ENCODE results near the gene PPP1R15B. TPM values are rescaled to one million over a fixed set of nuclear protein-coding genes. Genes with fewer than 3 reads are reported as not detected.

PPP1R15B gene
- total and polyA plus RNA-seq, 10 of the 15 experiments (the other 5 are each of a cell fraction or from before 2014, with no cell fraction given) = 13.9 to 38.1 (median 26.5) TPM

DNA sequence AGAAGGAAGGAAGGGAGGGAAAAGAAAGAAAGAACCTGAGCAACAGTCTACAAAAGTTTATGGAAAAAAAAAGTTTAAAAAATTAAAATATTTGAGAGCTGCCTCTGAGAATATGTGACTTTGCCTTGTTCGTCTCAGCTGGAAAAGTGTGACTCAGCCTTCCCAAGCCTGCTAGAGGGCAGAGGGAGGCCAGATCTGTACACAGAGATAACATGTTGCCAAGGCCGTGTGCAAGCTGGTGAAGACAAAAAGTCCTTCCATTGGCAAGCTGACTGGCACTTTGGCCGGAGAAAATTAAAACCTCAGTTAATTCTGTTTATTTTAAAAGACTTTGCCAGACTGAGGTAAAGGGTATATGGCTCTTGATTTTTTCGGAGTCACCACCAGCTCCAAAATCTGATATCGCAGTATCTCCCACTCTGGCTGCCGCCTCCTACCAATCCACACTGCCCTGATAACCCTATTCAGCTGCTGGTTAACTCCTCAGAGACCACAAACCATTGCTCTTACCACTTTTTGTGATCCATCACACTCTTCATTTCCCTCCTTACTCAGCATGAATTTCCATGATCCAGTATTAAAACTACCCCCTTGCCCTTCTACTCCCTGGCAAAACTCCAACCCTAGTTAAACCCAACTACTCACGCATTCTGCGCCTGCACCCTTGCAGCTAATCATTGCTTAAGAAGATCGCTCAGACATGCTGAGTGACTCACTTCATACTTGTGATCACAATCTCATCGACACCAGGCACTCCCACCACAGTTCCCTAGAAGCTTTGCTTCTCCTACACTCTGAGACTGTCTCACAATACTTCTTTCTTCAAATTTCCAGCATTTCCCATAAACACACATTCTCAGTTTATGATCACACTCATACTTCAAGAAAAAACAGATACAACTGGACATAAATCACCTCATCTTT is 5.7 kb upstream of the PPP1R15B start:
- Histone ChIP-seq H4K20me1 (ENCODE audit: control insufficient read depth, insufficient read depth) (no peaks in the 10 kb centered on the region), H2AFZ (ENCODE audit: control insufficient read depth, low read depth, low read length) (no peak overlapping the region), H3K9me3 (replicated peaks; ENCODE audit: control insufficient read depth, insufficient read depth, low read length) (no peaks in the 10 kb centered on the region), H3K27me3 (replicated peaks in 1 of 2; ENCODE audit: control insufficient read depth in 2 of 2, insufficient read depth in 2 of 2, low read length in 1 of 2) (no peaks in the 10 kb centered on the region), H3K36me3 (ENCODE audit: control insufficient read depth in 2 of 2, insufficient read depth in 2 of 2, low read length in 1 of 2) (peaks cover 0 to 5% of the 10 kb centered on the region in 2 experiments; a peak in 1 of 4 replicates), H3K27ac (ENCODE audit: control insufficient read depth, insufficient read depth) (no peak overlapping the region), H3K79me2 (ENCODE audit: control insufficient read depth, insufficient read depth, low read length) (no peaks in the 10 kb centered on the region; the same call in 1 of the 2 replicates), H3K4me3 (no peak overlapping the region), H3K4me1 (ENCODE audit: control insufficient read depth, insufficient read depth, low read length) (peaks cover 7% of the 10 kb centered on the region; the same call in 1 of the 2 replicates), H3K9ac (ENCODE audit: control insufficient read depth, insufficient read depth, low read length) (no peak overlapping the region), H3K4me2 (ENCODE audit: control insufficient read depth, insufficient read depth) (no peak overlapping the region)
- 86% methylated on average over 10 of the region's 10 CpGs for WGBS (ENCODE audit: insufficient coverage, insufficient replicate concordance, low lambda C conversion rate, missing lambda C conversion rate)
- DNase-seq (ENCODE audit: low read depth, low spot score) (no peak), ATAC-seq (no peak), FAIRE-seq (no peak)
- ChIA-PET RAD21 (ENCODE audit: unreplicated experiment) (interaction anchor here (1.2 kb wide), 1 partner anchor 14 kb away, joined by 5 read pairs; no protein-coding TSS in a partner anchor), POLR2A (interaction anchor here (0.9 to 1.5 kb wide), 2 partner anchors 70 to 76 kb away, joined by 3 to 4 read pairs; no protein-coding TSS in a partner anchor), SMC1A (ENCODE audit: uncharacterized antibody, unreplicated experiment) (interaction anchor here (0.8 to 2.2 kb wide), 8 partner anchors 13 to 89 kb away, joined by 3 to 16 read pairs (median 4); no protein-coding TSS in a partner anchor), CTCF (interaction anchor here (0.6 to 51.8 kb wide), 7 partner anchors 14 to 289 kb away, joined by 3 to 2021 read pairs (median 5); partner anchors contain the start of gene PIK3C2B)
- intact Hi-C loops (cut with micrococcal nuclease; ENCODE audit: unreplicated experiment) (no loop called here), in situ Hi-C loops (cut with MboI) (no loop called here)
- BruUV-seq (replicated peaks) = no TSS peak
- TF ChIP-seq, protein P1, sequence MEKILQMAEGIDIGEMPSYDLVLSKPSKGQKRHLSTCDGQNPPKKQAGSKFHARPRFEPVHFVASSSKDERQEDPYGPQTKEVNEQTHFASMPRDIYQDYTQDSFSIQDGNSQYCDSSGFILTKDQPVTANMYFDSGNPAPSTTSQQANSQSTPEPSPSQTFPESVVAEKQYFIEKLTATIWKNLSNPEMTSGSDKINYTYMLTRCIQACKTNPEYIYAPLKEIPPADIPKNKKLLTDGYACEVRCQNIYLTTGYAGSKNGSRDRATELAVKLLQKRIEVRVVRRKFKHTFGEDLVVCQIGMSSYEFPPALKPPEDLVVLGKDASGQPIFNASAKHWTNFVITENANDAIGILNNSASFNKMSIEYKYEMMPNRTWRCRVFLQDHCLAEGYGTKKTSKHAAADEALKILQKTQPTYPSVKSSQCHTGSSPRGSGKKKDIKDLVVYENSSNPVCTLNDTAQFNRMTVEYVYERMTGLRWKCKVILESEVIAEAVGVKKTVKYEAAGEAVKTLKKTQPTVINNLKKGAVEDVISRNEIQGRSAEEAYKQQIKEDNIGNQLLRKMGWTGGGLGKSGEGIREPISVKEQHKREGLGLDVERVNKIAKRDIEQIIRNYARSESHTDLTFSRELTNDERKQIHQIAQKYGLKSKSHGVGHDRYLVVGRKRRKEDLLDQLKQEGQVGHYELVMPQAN (conservative IDR thresholded peaks at IDR 0.05) = no peak
- TF ChIP-seq CEBPZ (IDR thresholded peaks at IDR 0.05; ENCODE audit: low read depth, low read length) (no peak), SUZ12 (IDR thresholded peaks at IDR 0.05; ENCODE audit: unreplicated experiment) (no peak), YBX1 (IDR thresholded peaks at IDR 0.05) (no peak), IKZF2 (IDR thresholded peaks at IDR 0.05) (no peak), ZNF592 (IDR thresholded peaks at IDR 0.05) (no peak), NBN (IDR thresholded peaks at IDR 0.05) (no peak), PML (IDR thresholded peaks at IDR 0.05; ENCODE audit: low read length) (no peak), SREBF2 (IDR thresholded peaks at IDR 0.05; ENCODE audit: low read length) (no peak), SMC3 (IDR thresholded peaks at IDR 0.05; ENCODE audit: borderline replicate concordance, low read length) (no peak), IRF4 (IDR thresholded peaks at IDR 0.05; ENCODE audit: low read depth, low read length) (no peak), NR2C2 (IDR thresholded peaks at IDR 0.05; ENCODE audit: borderline replicate concordance, control insufficient read depth, insufficient read length, low read depth) (no peak), CHD4 (IDR thresholded peaks at IDR 0.05) (no peak)

All from GM12878 (cell line).